ENCODE measurements around the gene CARHSP1.
A peak's percentile ranks its signal among the peaks of the same experiment; 100 is the strongest.

The CARHSP1 gene

DNA sequence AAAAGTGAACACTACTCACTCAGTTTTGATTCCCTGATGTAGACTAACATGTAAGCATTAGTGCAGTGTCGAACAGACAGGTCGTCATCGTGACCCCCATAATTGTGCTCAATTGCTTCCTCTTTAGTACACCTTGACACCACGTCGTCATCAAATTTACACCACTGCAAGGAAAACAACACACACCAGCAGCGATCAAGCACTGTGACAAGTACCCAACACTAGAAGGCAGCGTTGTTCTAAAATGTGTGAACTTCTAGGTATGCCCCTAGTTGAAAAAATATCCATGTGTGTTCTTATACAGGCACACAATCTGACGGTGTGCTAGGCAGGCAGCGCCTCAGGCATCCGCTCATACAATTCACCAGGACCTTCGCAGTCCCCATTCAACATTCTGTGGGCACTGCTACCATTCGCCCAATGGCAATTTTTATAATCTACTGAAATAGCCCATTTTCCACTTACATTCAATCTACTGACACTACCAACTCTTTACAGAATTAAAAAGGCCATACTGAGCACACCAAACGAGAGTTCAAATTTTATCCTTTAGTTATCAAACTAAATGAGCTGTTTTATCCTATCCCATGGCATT lies 36.5 kb upstream of the CARHSP1 start:
- TF ChIP-seq POLR2AphosphoS5 (IDR thresholded peaks at IDR 0.05; ENCODE audit: low read depth, low read length): peak; percentile 23; the same call in 1 of the 2 replicates
- TF ChIP-seq POLR2A (IDR thresholded peaks at IDR 0.05; ENCODE audit: low read depth, low read length): no peak
- no peak for TF ChIP-seq TAF1 (IDR thresholded peaks at IDR 0.05; ENCODE audit: borderline replicate concordance, low read depth, low read length)
- FAIRE-seq (no peak), DNase-seq (ENCODE audit: insufficient read length) (no peak)

DNA sequence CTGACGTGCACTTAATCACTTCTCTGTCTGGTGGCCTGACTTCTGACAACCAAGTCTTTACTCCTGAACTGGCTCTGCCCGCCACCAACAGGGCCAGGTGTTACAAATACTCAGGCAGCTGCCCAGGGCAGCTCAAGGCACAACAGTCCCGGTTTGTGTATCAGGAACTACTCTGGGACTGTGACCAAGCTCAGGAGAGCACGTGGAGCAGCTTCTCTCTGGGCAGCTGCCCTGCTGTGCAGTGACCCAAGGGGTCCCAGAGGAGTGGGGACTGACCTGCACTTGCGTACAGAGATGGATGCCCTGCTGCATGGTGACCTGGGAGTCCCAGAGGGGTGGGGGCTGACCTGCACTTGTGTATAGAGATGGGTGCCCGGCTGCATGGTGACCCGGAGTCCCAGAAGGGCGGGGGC lies 35.2 kb upstream of the CARHSP1 start:
- TF ChIP-seq POLR2A (IDR thresholded peaks at IDR 0.05; ENCODE audit: low read depth, low read length) (no peak), TAF1 (IDR thresholded peaks at IDR 0.05; ENCODE audit: borderline replicate concordance, low read depth, low read length) (no peak), POLR2AphosphoS5 (IDR thresholded peaks at IDR 0.05; ENCODE audit: low read depth, low read length) (no peak)
- FAIRE-seq: no peak
- DNase-seq (ENCODE audit: insufficient read length): no peak

DNA sequence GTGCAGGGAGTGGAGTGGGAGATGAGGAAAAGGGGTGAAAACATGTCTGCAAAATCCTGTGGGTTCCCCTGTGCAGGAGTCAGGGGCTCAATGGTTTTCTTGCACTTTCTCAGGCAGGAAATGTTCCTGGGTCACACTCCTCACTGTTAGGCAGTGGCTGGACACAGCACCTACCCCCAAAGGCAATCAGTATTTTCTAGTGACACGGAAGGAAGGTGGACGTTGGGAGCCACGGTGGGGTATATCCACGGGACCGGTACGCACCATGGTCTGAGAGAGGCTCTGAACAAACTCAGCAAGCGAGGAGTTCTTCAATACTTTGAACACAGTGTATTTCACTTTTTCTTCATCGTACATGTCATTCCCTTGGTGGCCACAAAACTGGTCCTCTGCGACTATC lies 34.2 kb upstream of the CARHSP1 start:
- DNase-seq (ENCODE audit: insufficient read length) (no peak), FAIRE-seq (no peak)
- TF ChIP-seq POLR2AphosphoS5 (IDR thresholded peaks at IDR 0.05; ENCODE audit: low read depth, low read length): no peak
- TF ChIP-seq TAF1 (IDR thresholded peaks at IDR 0.05; ENCODE audit: borderline replicate concordance, low read depth, low read length): no peak
- TF ChIP-seq POLR2A (IDR thresholded peaks at IDR 0.05; ENCODE audit: low read depth, low read length): no peak

DNA sequence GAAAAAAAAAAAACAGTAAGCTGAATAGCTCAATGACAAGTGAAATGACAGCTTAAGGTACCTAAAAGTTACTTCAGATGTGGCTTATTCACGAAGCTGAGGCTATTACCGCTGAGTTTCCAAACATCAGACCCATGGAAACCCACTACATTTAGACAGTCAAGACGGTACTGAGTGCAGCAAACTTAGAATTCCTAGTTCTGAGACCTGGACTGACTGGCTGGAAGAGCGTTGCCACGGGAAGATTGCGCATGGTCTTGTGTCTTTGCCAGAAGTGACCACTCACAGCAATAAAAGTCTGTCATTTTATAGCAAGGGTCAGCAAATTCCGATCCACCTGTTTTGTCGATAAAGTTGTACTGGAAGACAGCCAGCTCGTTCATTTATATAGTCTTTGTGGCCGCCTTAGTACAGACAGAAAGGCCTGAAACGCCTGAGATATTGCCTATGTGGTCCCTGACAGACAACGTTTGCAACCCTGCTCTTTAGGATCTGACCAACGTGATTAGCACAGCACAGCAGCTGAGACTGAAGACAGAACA lies 32.6 kb upstream of the CARHSP1 start:
- no peak for TF ChIP-seq POLR2A (IDR thresholded peaks at IDR 0.05; ENCODE audit: low read depth, low read length)
- no peak for TF ChIP-seq TAF1 (IDR thresholded peaks at IDR 0.05; ENCODE audit: borderline replicate concordance, low read depth, low read length)
- TF ChIP-seq POLR2AphosphoS5 (IDR thresholded peaks at IDR 0.05; ENCODE audit: low read depth, low read length): no peak
- DNase-seq (ENCODE audit: insufficient read length) (no peak), FAIRE-seq (no peak)

DNA sequence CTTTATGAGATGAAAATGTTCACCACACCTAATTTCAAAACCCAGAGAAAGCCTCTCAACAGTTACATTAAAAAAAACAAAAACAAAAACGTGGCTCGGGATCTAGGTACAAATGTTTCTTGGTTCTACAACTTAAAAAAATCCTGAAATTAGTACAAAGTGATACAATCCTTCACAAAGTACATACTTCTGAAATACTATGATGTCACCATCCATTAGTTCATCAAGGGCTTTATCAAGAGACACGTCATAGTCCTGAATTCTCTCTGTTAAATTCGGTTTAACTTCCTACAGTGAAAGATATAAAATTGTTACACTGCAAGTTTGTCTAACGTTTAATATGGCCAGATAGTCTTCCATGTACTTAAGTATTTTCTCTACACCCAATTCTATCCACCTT lies 31.5 kb upstream of the CARHSP1 start:
- FAIRE-seq (no peak), DNase-seq (ENCODE audit: insufficient read length) (no peak)
- TF ChIP-seq POLR2AphosphoS5 (IDR thresholded peaks at IDR 0.05; ENCODE audit: low read depth, low read length) (no peak), TAF1 (IDR thresholded peaks at IDR 0.05; ENCODE audit: borderline replicate concordance, low read depth, low read length) (no peak), POLR2A (IDR thresholded peaks at IDR 0.05; ENCODE audit: low read depth, low read length) (no peak)

DNA sequence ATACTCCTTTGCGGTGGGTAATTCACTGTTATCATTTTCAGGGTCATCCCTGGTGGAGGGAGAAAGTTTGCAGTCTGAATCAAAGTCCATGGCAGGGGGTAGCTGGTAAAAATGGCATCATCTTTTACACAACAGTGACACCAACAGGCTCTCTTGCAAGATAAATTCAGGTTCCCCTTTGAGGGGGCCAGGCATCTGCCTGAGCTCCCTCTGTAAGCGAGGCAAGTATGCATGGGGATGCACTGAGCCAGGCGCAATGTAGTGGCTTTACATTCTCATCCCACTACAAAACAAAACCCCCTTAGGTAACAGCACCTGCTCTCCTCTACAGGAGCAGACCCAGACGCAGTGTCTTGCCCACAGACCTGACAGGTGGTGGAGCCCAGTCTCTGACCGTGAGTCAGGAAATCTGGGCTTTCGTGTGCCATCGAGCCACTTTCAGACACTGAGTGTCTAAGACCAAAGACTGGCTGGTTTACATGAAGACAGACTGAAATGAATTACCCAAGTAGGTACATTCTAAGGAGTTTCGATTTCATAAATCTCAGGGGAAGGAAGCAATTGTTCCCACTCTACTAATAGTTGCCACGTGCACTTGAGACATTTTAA lies 31.0 kb upstream of the CARHSP1 start:
- FAIRE-seq (no peak), DNase-seq (ENCODE audit: insufficient read length) (no peak)
- TF ChIP-seq POLR2A (IDR thresholded peaks at IDR 0.05; ENCODE audit: low read depth, low read length) (no peak), TAF1 (IDR thresholded peaks at IDR 0.05; ENCODE audit: borderline replicate concordance, low read depth, low read length) (no peak), POLR2AphosphoS5 (IDR thresholded peaks at IDR 0.05; ENCODE audit: low read depth, low read length) (no peak)

DNA sequence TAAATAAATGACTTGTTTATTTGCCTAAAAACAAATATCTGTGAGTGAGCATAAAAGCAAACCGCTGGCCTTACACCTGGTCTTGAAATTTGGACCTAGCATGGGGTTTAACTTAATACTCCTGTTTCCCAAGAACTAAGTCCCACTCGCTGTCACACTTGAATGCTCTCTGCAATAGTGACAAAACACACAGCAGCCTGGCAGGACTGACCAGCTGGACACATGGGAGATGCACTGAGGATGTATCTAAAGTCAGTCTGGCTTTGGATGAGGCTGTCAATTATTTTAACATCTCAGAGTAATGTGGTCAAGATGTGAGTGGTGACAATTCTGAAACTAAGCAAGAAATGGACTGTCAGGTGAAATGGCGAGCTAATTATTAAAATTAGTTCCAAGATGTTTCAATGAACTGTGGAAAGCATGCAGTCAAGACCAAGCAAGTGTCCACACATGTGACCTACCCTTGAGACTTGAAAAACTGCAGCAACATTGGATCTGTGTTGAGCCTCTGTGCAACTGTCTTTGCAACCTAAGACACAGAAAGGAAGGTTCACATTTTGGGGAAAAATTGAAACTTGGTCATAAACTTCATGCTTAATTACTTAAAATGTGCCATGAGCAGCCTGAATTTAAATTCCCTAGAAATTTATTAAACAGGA lies 30.0 kb upstream of the CARHSP1 start:
- DNase-seq (ENCODE audit: insufficient read length) (no peak), FAIRE-seq (no peak)

DNA sequence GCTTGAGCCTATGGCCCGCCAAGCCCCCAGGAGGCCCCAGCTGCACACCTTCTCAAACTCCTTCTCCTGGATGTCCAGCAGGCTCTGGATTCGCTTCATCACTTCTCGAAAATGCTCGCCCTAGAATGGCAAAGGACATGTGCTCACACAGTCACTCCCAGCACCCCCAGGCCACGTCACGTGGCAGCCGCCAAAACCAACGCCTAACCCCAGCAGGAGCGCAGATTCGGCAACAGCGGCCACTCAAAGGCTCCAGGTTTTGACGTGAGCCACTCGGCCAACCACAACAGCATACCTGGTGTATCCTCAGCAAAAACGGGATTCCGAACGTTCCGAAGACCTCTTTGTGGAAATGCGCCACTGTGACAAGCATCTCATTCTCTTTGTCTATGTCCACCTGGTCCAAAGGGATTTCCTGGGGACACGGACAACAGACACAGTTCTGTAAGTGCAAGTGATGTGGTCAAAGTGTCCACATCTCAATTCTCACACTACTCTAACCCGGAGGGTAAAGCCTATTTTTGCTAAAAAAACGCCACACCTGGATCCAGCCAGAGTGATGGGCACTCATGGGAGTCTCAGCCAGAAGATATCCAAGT lies 26.0 kb upstream of the CARHSP1 start:
- FAIRE-seq: no peak
- no peak for DNase-seq (ENCODE audit: insufficient read length)

More for the DNA sequence above, 30.0 kb upstream of the CARHSP1 start:
- TF ChIP-seq POLR2AphosphoS5 (IDR thresholded peaks at IDR 0.05; ENCODE audit: low read depth, low read length) (no peak), TAF1 (IDR thresholded peaks at IDR 0.05; ENCODE audit: borderline replicate concordance, low read depth, low read length) (no peak), POLR2A (IDR thresholded peaks at IDR 0.05; ENCODE audit: low read depth, low read length) (no peak)

DNA sequence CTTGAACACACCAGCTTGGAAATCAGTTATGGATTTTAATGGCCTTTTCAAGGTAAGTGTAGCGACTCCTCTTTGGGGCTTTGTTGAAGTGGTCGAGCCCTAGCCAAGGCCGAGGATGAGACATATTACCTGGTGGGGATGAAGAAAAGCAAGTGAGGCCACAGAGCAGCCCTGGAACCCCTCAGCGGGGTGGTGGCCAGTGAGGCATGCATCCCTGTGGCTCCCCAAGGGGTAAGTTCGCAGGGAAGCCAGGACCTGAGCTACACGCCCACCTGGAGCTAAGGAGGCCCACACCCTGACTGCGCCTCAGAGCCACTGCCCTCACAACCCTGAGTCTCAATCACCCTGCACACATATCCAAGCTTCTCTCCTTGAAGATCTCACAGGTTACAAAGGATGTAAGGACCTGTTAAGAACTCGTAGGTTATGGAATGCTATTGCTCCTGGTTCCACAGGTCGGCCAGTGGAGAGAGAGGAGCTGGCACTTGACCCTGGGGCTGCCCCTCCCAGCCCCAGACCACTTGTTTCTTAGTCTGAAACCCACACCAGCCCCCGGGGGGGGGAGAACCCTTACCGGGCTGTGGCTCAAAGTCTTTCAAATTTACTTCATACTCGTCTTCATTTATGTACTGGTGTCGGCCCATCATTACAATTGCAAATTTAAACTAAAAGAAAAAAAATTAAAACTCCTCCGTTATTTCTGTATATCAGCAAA lies 25.3 kb upstream of the CARHSP1 start:
- DNase-seq (ENCODE audit: insufficient read length) (no peak), FAIRE-seq (no peak)
- TF ChIP-seq POLR2A (IDR thresholded peaks at IDR 0.05; ENCODE audit: low read depth, low read length) (no peak), TAF1 (IDR thresholded peaks at IDR 0.05; ENCODE audit: borderline replicate concordance, low read depth, low read length) (no peak), POLR2AphosphoS5 (IDR thresholded peaks at IDR 0.05; ENCODE audit: low read depth, low read length) (no peak)

More for the DNA sequence above, 26.0 kb upstream of the CARHSP1 start:
- no peak for TF ChIP-seq TAF1 (IDR thresholded peaks at IDR 0.05; ENCODE audit: borderline replicate concordance, low read depth, low read length)
- TF ChIP-seq POLR2AphosphoS5 (IDR thresholded peaks at IDR 0.05; ENCODE audit: low read depth, low read length): no peak
- TF ChIP-seq POLR2A (IDR thresholded peaks at IDR 0.05; ENCODE audit: low read depth, low read length): no peak

DNA sequence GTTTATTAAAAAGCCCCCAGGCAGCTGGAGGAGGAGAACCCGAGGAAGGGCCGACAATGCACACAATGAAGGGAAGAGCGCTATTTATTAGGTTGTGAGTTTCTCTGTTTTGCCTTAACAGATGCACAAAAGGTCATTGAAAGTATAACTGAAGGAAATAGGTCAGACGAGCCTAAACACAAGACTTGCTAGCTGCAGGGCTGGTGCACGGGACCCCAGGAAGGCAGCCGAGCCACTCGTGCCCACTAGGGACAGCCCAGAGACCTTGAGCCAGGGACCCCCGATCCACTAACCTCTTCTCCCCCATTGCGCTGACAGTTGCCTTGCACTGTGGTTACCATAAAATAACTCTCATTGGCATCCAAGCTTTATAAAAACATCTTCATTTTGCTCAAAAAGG lies 24.6 kb upstream of the CARHSP1 start:
- no peak for DNase-seq (ENCODE audit: insufficient read length)
- TF ChIP-seq TAF1 (IDR thresholded peaks at IDR 0.05; ENCODE audit: borderline replicate concordance, low read depth, low read length) (no peak), POLR2AphosphoS5 (IDR thresholded peaks at IDR 0.05; ENCODE audit: low read depth, low read length) (no peak), POLR2A (IDR thresholded peaks at IDR 0.05; ENCODE audit: low read depth, low read length) (no peak)
- no peak for FAIRE-seq

DNA sequence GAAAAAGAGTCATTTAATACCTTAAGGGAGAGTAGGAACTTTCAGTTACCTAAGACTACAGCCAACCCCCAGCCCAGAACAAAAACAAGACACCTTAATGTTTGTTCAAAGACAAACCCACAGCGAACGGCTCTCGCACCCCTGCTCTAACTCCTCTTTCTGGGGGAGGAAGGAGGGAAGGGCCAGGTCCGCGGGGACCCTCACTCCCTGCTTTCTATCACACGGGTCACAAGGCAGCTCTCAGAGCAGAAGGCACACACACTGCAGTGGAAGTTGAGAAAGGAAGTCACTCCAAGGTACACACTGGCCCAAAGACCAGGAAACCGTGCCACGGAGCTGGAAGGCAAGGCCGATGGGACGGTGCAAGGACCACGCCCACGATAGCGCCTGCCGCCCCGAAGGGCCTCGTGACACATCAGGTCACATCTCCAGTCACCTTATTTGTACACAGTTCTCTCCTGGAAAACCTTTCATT lies 23.3 kb upstream of the CARHSP1 start:
- TF ChIP-seq POLR2A (IDR thresholded peaks at IDR 0.05; ENCODE audit: low read depth, low read length) (no peak), POLR2AphosphoS5 (IDR thresholded peaks at IDR 0.05; ENCODE audit: low read depth, low read length) (no peak), TAF1 (IDR thresholded peaks at IDR 0.05; ENCODE audit: borderline replicate concordance, low read depth, low read length) (no peak)
- FAIRE-seq (no peak), DNase-seq (ENCODE audit: insufficient read length) (no peak)

Measured in GM12892 (cell line).